ENCODE data around the gene GP1BB.
"Not testable (repeated sequence)": the region's sequence is repeated elsewhere in the genome, so short reads cannot be mapped to it uniquely, and the experiment has no call there.

Gene GP1BB

DNA sequence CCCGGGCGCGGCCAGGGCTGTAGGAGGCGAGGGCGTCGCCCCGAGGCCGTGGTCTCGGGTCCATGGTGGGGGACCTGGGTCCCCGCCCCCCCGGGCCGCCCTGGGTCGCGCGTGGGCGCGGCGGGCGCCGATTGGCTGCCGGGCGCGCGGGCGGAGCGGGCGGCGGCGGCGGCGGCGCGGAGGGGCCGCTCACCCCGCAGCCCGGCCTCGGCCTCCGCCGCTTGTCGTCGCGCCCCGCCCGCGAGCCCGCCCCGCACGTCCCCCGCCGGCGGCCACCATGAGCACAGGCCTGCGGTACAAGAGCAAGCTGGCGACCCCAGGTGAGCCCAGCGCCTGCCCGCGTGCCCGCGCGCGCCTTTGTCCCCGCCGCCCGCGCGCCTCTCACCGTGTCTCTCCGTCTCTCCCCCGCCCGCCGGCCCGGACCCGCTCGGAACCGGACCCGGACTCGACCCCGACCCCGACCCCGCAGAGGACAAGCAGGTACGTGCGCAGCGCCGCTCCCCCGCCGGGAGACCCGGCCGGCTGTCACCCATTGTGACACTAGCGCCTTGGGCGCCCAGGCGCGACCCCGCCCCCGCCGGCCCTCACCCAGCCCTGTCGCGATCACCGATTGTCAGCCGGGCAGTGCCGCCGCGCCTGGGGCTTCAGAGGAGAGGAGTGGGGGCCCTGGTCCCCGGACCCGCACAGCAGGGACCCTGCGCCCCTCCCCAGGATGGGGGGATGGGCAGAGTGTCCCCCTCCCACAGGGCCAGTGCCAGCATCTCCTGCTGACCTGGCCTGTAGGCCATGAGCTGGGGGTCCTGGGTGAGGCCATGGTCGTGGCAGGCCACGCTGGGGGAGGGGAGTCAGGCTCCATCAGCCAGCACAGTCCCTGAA is 8.8 kb upstream of the GP1BB start, which contains the start of gene SEPTIN5:
TSS of gene SEPTIN5 (plus strand) at position 192 of the 876 bp plus-strand sequence. CDS start at position 278, 86 bp downstream.
- DNase-seq, result no peak

- DNase-seq, result no peak
Observed at GRCh38 chr22:19715188-19715930, 8.0 kb upstream of the GP1BB start.

DNA sequence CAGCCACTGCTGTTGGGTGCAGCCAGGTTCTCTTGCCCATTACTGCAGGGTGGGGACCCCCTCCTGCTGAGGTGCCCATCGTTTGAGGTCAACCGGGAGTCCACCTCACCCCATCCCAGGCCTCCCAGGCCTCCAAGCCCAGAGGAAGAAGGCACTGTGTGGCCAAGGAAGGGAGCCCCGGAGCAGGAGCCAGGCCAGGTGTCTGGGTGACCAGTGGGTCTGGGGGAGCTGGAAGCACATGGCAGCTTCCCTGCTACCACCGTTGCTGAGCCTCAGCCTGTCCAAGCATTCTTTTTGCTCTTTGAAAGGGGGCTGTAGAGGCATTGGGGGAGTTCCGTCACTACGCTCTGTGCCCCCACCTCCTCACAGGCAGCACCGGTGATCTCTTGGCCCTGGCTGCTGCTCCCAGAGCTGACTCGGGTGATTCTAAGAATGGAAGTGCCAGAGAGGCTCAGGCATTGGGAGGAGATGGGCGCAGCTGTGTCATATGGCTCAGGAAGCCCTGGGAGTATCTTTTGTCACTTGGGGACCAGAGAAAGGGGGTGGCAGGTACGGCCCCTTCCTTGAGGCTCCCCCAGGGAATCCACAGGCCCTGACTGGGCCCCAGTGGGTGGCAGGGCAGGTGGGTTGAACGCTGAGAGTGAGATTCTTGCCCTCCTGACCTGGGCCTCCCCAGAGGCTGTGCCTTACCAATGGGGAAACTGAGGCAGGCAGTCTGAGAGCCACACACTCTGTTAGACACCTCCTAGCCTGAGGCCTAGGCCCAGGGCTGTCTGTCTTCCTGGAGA is 7.1 kb upstream of the GP1BB start:
- DNase-seq, result no peak

DNA sequence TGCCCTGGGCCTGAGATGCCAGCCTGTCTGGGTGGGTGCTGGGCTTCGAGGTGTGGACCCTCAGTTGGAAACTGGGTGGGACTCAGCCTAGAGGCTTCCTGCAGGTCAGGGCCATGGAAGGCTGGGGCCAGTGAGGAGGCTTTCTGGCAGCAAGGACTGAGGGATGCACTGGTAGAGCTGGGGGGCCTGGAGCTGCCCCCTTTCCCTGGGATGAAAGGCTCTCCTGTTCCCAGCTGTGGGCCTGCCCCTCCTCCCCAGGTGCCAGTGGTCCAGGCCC is 6.6 kb upstream of the GP1BB start:
- DNase-seq, result no peak

- DNase-seq, result no peak
Observed at GRCh38 chr22:19717181-19717580, 6.2 kb upstream of the GP1BB start.

- no peak for DNase-seq
Observed at GRCh38 chr22:19717691-19718455, 5.5 kb upstream of the GP1BB start.

- DNase-seq, result no peak
Observed at GRCh38 chr22:19718456-19719049, 4.8 kb upstream of the GP1BB start.

GRCh38 chr22:19719050-19719482 is 4.3 kb upstream of the GP1BB start:
- DNase-seq, result no peak

DNA sequence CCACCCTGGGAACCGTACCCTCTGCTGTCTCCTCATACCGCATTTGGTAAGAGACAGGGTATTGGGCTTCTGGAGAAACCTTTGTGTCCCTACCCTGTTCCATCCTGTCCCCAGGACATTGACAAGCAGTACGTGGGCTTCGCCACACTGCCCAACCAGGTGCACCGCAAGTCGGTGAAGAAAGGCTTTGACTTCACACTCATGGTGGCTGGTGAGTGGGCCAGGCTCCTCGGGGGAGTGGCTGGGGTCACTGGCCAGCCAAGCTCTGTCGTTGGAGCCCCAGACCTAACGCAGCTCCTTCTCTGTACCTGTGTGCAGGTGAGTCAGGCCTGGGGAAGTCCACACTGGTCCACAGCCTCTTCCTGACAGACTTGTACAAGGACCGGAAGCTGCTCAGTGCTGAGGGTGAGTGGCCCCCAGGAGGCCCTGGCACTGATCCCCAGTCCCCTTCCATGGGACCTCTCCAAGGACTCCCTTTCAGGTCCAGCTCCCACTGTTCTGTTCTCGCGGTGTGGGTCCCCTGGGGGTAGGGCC is 3.8 kb upstream of the GP1BB start:
- no peak for DNase-seq

GRCh38 chr22:19720150-19720827 is 3.0 kb upstream of the GP1BB start:
- DNase-seq, result no peak

GRCh38 chr22:19720999-19721329 is 2.4 kb upstream of the GP1BB start:
- DNase-seq, result no peak

DNA sequence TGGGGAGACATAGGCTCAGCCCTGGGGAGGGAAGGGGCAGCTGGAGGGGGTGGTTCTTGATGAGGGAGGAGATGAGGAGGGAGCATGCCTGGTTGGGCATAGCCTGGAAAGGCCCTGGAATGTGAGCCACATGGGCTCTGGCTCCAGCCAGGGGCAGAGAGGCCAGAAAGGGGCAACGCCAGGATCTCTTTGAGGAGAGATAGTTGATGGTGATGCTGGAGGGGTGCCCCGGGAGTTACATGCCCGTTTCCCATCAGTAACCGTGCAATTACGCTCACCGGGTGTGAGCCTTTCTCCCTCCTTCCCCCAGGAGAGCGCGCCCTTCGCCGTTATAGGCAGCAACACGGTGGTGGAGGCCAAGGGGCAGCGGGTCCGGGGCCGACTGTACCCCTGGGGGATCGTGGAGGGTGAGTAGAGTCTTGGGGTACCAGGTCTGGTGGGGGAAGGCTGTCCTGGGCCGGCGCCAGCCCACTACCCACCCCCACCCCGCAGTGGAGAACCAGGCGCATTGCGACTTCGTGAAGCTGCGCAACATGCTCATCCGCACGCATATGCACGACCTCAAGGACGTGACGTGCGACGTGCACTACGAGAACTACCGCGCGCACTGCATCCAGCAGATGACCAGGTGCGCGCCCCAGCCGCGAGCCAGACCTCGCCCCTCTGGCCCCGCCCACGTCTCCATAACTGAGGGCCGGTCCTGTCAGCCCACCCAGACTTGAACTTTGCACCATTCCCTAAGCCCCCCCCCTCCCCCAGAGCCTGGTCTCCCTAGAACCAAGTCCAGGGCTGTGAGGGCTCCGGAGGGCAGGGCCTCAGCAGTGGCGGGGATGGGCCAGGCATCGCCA is 1.8 kb upstream of the GP1BB start:
- no peak for DNase-seq

- DNase-seq, result no peak
Observed at GRCh38 chr22:19722178-19722981, 959 bp upstream of the GP1BB start.

- DNase-seq, result no peak
Observed at GRCh38 chr22:19722982-19723231, 432 bp upstream of the GP1BB start.

DNA sequence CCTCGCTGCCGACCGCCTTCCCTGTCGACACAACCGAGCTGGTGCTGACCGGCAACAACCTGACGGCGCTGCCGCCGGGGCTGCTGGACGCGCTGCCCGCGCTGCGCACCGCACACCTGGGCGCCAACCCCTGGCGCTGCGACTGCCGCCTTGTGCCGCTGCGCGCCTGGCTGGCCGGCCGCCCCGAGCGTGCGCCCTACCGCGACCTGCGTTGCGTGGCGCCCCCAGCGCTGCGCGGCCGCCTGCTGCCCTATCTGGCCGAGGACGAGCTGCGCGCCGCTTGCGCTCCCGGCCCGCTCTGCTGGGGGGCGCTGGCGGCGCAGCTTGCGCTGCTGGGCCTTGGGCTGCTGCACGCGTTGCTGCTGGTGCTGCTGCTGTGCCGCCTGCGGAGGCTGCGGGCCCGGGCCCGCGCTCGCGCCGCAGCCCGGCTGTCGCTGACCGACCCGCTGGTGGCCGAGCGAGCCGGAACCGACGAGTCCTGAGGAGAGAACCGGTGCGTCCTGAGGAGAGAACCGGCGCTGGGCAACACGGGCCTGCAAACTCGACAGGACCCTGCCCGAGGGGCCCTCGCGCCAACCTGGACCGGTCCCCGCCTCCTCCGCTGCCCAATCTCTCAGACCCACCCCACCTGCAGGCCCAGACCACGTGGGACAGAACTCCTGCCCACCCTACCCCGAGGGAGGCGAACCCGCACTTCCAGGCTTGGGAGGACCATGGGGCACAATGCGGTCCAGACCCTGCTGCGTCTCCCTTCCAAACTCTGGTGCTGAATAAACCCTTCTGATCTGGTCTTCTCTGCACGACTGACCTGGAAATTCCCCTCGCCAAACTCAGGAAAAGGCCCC is 866 bp downstream of the GP1BB start:
- DNase-seq, result no peak

- no peak for DNase-seq
Observed at GRCh38 chr22:19724927-19725661, 1.8 kb downstream of the GP1BB start.

GRCh38 chr22:19726064-19726788 is 2.9 kb downstream of the GP1BB start:
- not testable (repeated sequence) for DNase-seq
